AG09309 (cell line): ENCODE measurements around the gene BPIFA1.

Experiments used
- DNase-seq: peaks from one replicate; pipeline ENCODE4 v3.0.0-alpha.2; 2010; ENCODE audit warnings: low read depth
- H3K4me3 ChIP-seq: 2 replicates; pipeline ENCODE4 v1.5.1; 2011; ENCODE audit warnings: mild to moderate bottlenecking, low read depth, low read length, moderate library complexity; ENCODE audit not compliant: control insufficient read depth
- TF ChIP-seq, protein P1 (sequence below): IDR thresholded peaks from 2 replicates; pipeline ENCODE4 v1.5.1; 2011; ENCODE audit warnings: mild to moderate bottlenecking, low read depth, low read length, inconsistent platforms; ENCODE audit not compliant: insufficient read depth, control insufficient read depth; ENCODE audit errors: missing control alignments

Gene BPIFA1

DNA sequence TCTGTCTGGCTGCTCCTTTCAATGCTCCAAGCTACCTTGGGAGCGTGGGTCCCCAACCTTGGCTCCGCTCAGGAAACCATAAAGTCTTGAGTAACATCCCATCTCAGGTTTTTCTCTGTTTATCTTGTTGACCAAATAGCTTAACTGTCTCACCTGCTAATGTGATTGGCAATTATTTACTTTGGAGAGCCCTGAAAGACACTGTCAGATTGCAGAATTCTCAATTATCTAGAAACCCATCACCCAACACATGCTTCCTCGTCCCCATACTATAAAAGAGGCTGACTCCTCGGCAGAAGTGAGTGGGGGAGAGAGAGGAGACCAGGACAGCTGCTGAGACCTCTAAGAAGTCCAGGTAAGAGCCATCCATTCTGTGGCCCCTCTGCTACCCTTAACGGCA is at the start of gene BPIFA1:
BPIFA1 (plus strand) TSS at position 301 of the 400 bp plus-strand sequence. CDS start 1,716 bp downstream, outside the sequence.
- no peak within 1 kb of the TSS for H3K4me3 ChIP-seq
- DNase-seq, result no peak
- TF ChIP-seq, protein P1, sequence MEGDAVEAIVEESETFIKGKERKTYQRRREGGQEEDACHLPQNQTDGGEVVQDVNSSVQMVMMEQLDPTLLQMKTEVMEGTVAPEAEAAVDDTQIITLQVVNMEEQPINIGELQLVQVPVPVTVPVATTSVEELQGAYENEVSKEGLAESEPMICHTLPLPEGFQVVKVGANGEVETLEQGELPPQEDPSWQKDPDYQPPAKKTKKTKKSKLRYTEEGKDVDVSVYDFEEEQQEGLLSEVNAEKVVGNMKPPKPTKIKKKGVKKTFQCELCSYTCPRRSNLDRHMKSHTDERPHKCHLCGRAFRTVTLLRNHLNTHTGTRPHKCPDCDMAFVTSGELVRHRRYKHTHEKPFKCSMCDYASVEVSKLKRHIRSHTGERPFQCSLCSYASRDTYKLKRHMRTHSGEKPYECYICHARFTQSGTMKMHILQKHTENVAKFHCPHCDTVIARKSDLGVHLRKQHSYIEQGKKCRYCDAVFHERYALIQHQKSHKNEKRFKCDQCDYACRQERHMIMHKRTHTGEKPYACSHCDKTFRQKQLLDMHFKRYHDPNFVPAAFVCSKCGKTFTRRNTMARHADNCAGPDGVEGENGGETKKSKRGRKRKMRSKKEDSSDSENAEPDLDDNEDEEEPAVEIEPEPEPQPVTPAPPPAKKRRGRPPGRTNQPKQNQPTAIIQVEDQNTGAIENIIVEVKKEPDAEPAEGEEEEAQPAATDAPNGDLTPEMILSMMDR, result no peak

DNA sequence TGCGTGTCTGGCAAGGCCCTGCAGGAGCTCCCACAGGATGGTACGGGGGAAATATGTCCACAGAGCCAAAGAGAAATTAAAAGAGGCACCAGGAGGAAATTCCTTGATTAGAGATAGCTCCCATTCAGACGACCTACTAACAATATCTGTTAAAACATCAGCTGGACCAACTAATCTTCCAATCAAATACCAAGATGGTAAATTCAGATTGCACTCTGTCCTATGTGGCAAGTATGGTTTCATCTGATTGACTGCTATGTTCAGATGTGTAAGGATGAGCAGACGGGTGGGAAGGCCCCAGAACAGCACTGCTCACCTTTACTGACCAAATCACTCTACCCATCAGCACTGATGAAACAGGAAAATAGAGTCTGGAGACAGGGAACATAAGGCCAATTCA is 48.3 kb upstream of the BPIFA1 start:
- no peak for DNase-seq
- TF ChIP-seq, protein P1, result no peak
- H3K4me3 ChIP-seq, result no peak overlapping the region

DNA sequence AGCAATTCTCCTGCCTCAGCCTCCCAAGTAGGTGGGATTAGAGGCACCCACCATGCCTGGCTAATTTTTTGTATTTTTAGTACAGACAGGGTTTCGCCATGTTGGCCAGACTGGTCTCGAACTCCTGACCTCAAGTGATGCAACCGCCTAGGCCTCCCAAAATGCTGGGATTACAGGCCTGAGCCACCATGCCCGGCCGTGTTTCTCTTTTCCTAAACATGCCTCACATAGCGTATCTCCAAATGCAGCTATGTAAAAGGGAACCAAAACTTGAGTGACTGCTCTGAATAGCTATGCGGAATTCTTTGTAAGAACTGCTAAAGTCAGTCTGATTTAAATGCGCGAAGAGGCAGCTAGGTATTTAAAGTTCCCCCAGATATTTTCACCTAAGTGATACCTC is 47.4 kb upstream of the BPIFA1 start:
- H3K4me3 ChIP-seq, result no peak overlapping the region
- TF ChIP-seq, protein P1, result no peak
- DNase-seq, result no peak

DNA sequence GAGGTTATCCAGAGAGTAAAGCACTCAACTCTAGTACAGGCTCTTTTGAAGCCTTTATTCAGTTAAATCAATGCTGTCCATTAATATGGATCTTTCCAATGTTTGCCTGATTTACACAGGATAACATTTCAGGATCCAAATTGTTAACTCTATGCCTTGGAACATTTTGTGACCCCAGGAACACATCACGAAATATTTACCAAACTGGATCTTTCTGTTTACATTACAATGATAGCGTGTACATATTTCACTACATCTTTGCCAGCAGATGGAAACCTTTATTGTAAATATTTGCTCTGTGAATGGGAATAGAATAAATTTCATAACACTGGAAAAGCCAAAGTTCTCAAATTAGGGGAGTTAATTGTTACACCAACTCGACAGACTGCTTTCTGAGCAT is 44.3 kb upstream of the BPIFA1 start:
- TF ChIP-seq, protein P1, result no peak
- no peak overlapping the region for H3K4me3 ChIP-seq
- no peak for DNase-seq

DNA sequence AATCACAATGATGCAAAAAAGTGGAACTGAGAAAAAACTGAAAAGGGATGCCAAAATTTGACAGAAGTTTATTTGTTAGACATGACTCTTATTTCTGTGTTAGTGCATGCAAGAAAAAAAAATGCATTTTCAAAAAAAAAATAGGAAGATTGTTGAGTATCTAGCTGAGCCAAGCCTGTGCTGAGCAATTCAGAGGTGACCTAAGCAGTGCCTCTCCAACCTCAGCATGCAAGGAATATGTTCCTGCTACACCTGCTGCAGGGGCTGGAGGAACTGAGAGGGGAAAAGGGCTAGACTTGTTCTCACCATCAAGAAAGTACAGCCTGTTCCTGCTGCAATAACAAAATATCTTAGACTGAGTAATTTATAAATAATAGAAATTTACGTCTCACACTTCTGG is 43.8 kb upstream of the BPIFA1 start:
- H3K4me3 ChIP-seq, result no peak overlapping the region
- TF ChIP-seq, protein P1, result no peak
- no peak for DNase-seq

DNA sequence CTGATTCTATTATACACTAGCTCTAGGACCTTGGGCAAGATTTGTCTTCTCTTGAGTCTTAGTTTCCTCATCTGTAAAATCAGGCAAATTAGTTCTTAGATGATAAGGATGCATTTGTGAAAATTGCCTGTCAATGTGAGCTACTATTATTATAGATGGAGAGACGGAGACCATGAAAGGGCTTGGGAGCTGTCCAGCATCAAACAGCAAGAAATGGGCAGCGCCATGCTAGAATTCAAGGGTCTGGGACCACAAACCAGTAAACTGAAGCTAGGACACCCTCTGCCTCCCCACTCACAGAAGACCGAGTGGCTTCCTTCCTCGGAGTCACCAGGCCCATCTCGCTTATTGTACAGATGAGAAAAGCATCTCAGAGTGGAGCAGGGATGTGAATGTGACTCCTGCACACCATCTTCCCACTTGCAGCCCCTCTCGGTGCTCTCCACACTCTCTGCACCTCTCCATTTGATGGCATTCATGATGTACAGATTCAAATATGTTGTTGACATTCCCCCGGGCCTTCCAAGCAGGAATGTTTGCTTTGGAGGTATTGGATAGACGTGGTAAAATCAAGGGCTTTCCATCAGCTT is 42.8 kb upstream of the BPIFA1 start:
- H3K4me3 ChIP-seq, result no peak overlapping the region
- DNase-seq, result no peak
- TF ChIP-seq, protein P1, result no peak
